HG02943 (cell line): ENCODE measurements around the gene JUND.
"Not testable (repeated sequence)": the region's sequence is repeated elsewhere in the genome, so short reads cannot be mapped to it uniquely, and the experiment has no call there.

ENCODE experiments used
- ATAC-seq: cut with Tn5 transposase; IDR thresholded peaks from one replicate; pipeline ENCODE4 v1.9.1; 2021; ENCODE audit warnings: mild to moderate bottlenecking, low read depth, moderate library complexity; ENCODE audit not compliant: unreplicated experiment

JUND gene

GRCh38 chr19:18281082-18282020 is at the start of gene JUND:
Gene JUND, minus strand, starts transcription at chr19:18281622. Its CDS starts 138 bp downstream, at chr19:18281484.
- peak; percentile 55 for ATAC-seq

DNA sequence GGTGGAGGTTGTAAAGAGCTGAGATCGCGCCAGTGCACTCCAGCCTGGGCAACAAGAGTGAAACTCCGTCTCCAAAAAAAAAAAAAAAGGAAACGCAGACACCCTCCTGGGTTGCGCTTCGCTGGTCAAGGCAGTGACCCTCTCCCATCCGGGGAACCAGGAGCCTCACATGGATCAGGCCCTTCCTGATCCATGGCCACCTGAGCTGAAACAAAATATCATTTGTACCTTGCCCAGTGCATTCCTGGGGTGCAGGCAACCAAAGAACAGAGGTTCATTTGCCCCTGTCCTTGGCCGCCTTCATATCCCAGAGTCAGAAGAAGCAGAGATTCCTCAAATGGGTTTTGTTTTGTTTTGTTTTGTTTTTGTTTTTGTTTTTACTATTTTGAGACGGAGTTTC is 49.4 kb upstream of the JUND start:
- ATAC-seq = no peak

- no peak for ATAC-seq
Observed at GRCh38 chr19:18329035-18329376, 47.6 kb upstream of the JUND start.

GRCh38 chr19:18328340-18329034 is 47.1 kb upstream of the JUND start:
- ATAC-seq = peak; percentile 71

- ATAC-seq = no peak
Observed at GRCh38 chr19:18326772-18327171, 45.4 kb upstream of the JUND start.

- not testable (repeated sequence) for ATAC-seq
Observed at GRCh38 chr19:18324373-18324731, 42.9 kb upstream of the JUND start.

GRCh38 chr19:18322759-18323460 is 41.5 kb upstream of the JUND start, which contains the start of gene LSM4:
Gene LSM4, minus strand, starts transcription at chr19:18323076. Its CDS starts 56 bp downstream, at chr19:18323020.
- peak; percentile 86 for ATAC-seq

GRCh38 chr19:18322318-18322758 is 40.9 kb upstream of the JUND start:
- ATAC-seq = no peak

GRCh38 chr19:18321734-18322102 is 40.3 kb upstream of the JUND start:
- ATAC-seq = no peak

- ATAC-seq = no peak
Observed at GRCh38 chr19:18320865-18321733, 39.7 kb upstream of the JUND start.

- no peak for ATAC-seq
Observed at GRCh38 chr19:18319591-18320135, 38.2 kb upstream of the JUND start.

DNA sequence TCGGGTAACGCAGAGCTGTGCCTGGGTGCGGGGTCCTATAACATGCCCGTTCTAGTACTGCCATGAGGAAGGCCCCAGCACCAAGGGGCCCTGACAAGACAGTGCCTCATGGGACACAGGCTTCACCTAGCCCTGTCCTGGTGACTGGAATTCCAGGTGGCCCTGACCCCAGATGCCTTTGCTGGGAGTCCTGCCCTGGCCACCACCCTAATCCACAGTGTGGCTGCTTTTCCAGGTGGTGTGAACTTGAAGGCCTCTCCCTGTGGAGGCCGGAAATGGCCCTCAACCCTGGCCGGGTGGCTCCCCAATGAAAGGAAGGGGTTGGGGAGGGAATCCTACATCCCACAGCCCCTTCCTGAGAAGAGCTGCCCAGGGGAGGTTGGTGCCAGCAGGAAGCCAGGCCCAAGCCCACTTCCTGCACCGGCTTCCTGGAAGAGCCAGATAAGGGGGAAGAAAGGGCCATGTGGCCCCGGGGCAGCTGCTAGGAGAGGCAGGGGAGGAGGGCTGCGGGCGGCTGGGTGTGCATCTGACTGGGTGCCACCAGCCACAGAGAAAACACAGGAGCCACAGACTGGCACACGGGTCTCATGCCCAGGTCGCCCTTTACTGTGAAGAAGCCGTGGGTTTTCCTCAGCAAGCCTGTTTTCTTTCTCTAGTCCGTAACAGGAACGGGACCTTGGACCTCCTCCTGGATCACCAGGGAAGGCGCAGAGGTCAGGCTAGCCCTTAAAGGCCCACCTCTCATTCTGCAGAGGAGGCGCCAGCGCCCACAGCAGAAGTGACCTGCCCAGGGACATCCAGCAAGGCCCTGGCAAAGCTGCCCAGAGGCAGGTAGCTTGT is 36.8 kb upstream of the JUND start:
- ATAC-seq = no peak

DNA sequence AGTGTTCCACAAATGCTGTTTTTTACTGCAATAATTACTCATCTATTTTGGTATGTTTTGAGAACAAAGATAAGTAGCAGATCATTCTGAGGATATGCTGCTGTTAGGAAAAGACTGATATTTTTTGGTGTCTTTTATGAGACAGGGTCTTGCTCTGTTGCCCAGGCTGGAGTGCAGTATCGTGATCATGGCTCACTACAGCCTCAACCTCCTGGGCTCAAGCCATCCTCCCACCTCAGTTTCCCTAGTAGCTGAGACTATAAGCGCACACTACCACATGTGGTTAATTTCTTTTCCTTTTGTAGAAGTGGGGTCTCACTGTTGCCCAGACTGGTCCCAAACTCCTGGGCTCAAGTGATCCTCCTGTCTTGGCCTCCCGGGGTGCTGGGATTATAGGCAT is 32.0 kb upstream of the JUND start:
- ATAC-seq = no peak

- no peak for ATAC-seq
Observed at GRCh38 chr19:18312092-18312534, 30.7 kb upstream of the JUND start.

GRCh38 chr19:18311502-18312091 is 30.2 kb upstream of the JUND start:
- ATAC-seq = no peak

GRCh38 chr19:18310966-18311365 is 29.5 kb upstream of the JUND start:
- ATAC-seq = no peak

- ATAC-seq = no peak
Observed at GRCh38 chr19:18310118-18310909, 28.9 kb upstream of the JUND start.
